Kidney (tissue), 14 donors: ENCODE results near the gene DLST. TPM values are rescaled to one million over a fixed set of nuclear protein-coding genes. Genes with fewer than 3 reads are reported as not detected.

ENCODE experiments used
- DNase-seq, 5 donors: peaks; one replicate each; pipeline ENCODE4 v3.0.0-alpha.2; 2013 to 2020
- FAIRE-seq: peaks from 2 replicates; lab custom pipeline; 2012; peaks lifted over from hg19 to GRCh38; lab: Jason Lieb, UNC
- H3K27ac ChIP-seq, 2 donors: one replicate each; pipeline ENCODE4 v1.7.0; 2013; ENCODE audit warnings: low read depth in 2 of 2, low read length in 2 of 2, inconsistent platforms in 1 of 2
- H3K27me3 ChIP-seq: one replicate; pipeline ENCODE4 v1.7.1; 2013; ENCODE audit warnings: low read length, inconsistent platforms; ENCODE audit not compliant: control insufficient read depth, insufficient read depth
- H3K36me3 ChIP-seq, 3 donors: one replicate each; pipeline versions ENCODE4 v1.7.0 to v1.7.1; 2013; ENCODE audit warnings: low read length in 3 of 3, control low read depth in 1 of 3, inconsistent platforms in 1 of 3; ENCODE audit not compliant: insufficient read depth in 3 of 3, control insufficient read depth in 2 of 3
- H3K4me1 ChIP-seq, 3 donors: one replicate each; pipeline versions ENCODE4 v1.7.0 to v1.7.1; 2013; ENCODE audit warnings: low read length in 3 of 3, inconsistent platforms in 1 of 3, low read depth in 1 of 3; ENCODE audit not compliant: control insufficient read depth in 2 of 3, insufficient read depth in 2 of 3
- H3K4me3 ChIP-seq, 3 donors: one replicate each; pipeline versions ENCODE4 v1.7.0 to v1.8.1; 2013; ENCODE audit warnings: low read length in 3 of 3, control low read depth in 1 of 3, inconsistent platforms in 1 of 3
- H3K9ac ChIP-seq, 3 donors: one replicate each; pipeline versions ENCODE4 v1.7.0 to v1.7.1; 2013; ENCODE audit warnings: low read length in 3 of 3, control low read depth in 1 of 3, inconsistent platforms in 1 of 3
- H3K9me3 ChIP-seq, 3 donors: one replicate each; pipeline versions ENCODE4 v1.7.0 to v1.7.1; 2013; ENCODE audit warnings: low read length in 3 of 3, control low read depth in 1 of 3, inconsistent platforms in 1 of 3; ENCODE audit not compliant: control insufficient read depth in 2 of 3, insufficient read depth in 1 of 3
- intact Hi-C: fragments of 100-400 bp; cut with DNase I; formaldehyde crosslinking; loops from one replicate; pipeline ENCODE4 v1.11.1; 2022
- polyA plus RNA-seq: library from polyadenylated mRNA; stranded (reverse); fragments of 350-450 nt; fragmentation: Illumina TruSeq; extraction: RNeasy Lipid Tissue Mini Kit (QIAGEN cat#74804); gene quantifications from one replicate; pipeline ENCODE4 v1.2.3, GENCODE V29; 2014; ENCODE audit warnings: low read depth, low replicate concordance; ENCODE audit not compliant: insufficient read depth
- total RNA-seq: library from RNA; stranded (reverse); fragmentation: NEBNext Ultra II Directional; extraction: Animal tissue kit (Norgen Biotek cat#: 25700); gene quantifications from one replicate; pipeline ENCODE4 v1.2.1, GENCODE V29; 2021
- TF ChIP-seq, protein P1 (sequence below): IDR thresholded peaks from 3 replicates; pipeline ENCODE4 v1.5.1; 2012; ENCODE audit warnings: mild to moderate bottlenecking, moderate library complexity, borderline replicate concordance; ENCODE audit not compliant: insufficient read depth; ENCODE audit errors: extremely low read depth
- donor health status: control.
- donor health status: control.
- donor health status: control.
- donor health status: control.
- donor health status: control.
- donor health status: DM: yes; HTN: yes; CAD: no.
- donor health status: Normal renal cell carcinoma (clear cell type).

The DLST gene
- total and polyA plus RNA-seq, 2 donors from 2014 or later, result 98.6 to 112 TPM

DNA sequence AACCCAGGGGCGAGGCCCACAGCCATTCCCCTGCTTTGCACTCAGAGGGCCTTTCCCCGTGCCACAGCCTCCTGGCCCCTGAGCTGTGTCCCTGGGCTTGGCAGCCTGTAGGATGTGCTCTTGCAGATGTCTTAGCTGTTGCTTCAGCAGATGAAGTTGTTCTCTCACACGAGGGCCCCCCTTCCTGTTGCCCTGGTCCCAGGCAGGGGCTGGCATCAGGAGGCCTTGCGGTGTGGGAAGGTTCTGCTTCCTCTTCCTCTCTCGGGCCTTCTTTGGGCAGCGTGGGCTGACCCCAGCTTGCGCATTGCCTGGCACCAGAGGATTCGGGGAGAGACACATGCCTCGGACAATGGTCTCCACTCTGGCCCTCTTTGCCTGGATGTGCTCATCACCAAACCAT lies 18.4 kb upstream of the DLST start:
- Histone ChIP-seq H3K27ac (no peak overlapping the region), H3K9me3 (no peaks in the 10 kb centered on the region), H3K9ac (no peak overlapping the region), H3K4me1 (no peaks in the 10 kb centered on the region), H3K27me3 (no peaks in the 10 kb centered on the region), H3K36me3 (no peaks in the 10 kb centered on the region), H3K4me3 (no peak overlapping the region)
- TF ChIP-seq, protein P1, sequence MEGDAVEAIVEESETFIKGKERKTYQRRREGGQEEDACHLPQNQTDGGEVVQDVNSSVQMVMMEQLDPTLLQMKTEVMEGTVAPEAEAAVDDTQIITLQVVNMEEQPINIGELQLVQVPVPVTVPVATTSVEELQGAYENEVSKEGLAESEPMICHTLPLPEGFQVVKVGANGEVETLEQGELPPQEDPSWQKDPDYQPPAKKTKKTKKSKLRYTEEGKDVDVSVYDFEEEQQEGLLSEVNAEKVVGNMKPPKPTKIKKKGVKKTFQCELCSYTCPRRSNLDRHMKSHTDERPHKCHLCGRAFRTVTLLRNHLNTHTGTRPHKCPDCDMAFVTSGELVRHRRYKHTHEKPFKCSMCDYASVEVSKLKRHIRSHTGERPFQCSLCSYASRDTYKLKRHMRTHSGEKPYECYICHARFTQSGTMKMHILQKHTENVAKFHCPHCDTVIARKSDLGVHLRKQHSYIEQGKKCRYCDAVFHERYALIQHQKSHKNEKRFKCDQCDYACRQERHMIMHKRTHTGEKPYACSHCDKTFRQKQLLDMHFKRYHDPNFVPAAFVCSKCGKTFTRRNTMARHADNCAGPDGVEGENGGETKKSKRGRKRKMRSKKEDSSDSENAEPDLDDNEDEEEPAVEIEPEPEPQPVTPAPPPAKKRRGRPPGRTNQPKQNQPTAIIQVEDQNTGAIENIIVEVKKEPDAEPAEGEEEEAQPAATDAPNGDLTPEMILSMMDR, result no peak
- DNase-seq, result no peak
- intact Hi-C loops, result loop anchor here (5.0 kb wide), 1 partner anchor 44 kb away; no protein-coding TSS in a partner anchor
- FAIRE-seq, result no peak

DNA sequence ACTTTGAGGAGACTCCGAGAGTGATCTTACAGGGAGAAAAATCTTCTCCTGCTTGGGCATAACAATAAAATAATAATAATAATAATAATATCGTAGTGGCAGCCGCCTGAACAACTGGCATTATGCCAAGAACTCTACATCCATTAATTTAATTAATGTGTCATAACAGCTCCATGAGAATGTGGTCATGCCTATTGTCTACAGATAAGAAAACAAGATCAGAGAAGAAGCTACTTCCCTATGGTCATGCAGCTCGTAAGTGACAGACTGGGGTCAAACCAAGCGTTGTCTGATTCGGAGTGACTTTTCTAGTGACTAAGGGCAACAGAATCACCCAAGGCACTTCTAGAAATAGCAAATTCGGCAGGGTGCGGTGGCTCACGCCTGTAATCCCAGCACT lies 17.5 kb upstream of the DLST start:
- Histone ChIP-seq H3K9me3 (no peaks in the 10 kb centered on the region), H3K36me3 (no peaks in the 10 kb centered on the region), H3K27ac (no peak overlapping the region), H3K9ac (no peak overlapping the region), H3K27me3 (no peaks in the 10 kb centered on the region), H3K4me3 (no peak overlapping the region), H3K4me1 (no peaks in the 10 kb centered on the region)
- DNase-seq (no peak), FAIRE-seq (no peak)
- TF ChIP-seq, protein P1, result no peak
- intact Hi-C loops, result loop anchor here (5.0 kb wide), 1 partner anchor 43 kb away; no protein-coding TSS in a partner anchor

DNA sequence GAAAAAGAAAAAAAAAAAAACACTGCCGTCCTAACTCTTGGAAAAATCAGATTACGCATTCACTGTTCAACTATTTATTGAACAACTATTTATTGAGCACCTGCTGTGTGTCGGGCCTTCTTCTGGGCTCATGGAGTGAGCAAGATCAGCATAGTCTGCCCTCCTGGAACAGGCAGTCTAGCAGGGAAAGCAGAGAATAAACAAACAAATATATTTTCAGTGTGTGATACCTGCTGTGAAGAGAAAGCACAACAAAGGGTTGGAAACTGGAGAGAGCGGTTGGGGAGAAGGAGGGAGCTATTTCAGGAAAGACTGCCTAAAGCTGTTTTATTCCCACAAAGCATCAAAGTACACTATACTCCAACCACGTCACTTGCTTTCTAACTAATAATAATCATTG lies 16.6 kb upstream of the DLST start:
- Histone ChIP-seq H3K27ac (no peak overlapping the region), H3K9ac (no peak overlapping the region), H3K9me3 (no peaks in the 10 kb centered on the region), H3K4me3 (no peak overlapping the region), H3K27me3 (no peaks in the 10 kb centered on the region), H3K36me3 (no peaks in the 10 kb centered on the region), H3K4me1 (no peaks in the 10 kb centered on the region)
- TF ChIP-seq, protein P1, result no peak
- no peak for DNase-seq
- intact Hi-C loops, result no loop called here
- FAIRE-seq, result no peak
